Germinal center (tissue), 1 donor: ENCODE results near the gene IGF2R.
A peak's percentile ranks its signal among the peaks of the same experiment; 100 is the strongest.
"Not testable (repeated sequence)": the region's sequence is repeated elsewhere in the genome, so short reads cannot be mapped to it uniquely, and the experiment has no call there.

ENCODE experiments used
- DNase-seq: peaks from one replicate; pipeline ENCODE4 v3.0.0; 2012; ENCODE audit warnings: mixed read lengths, low spot score

The IGF2R gene, protein sequence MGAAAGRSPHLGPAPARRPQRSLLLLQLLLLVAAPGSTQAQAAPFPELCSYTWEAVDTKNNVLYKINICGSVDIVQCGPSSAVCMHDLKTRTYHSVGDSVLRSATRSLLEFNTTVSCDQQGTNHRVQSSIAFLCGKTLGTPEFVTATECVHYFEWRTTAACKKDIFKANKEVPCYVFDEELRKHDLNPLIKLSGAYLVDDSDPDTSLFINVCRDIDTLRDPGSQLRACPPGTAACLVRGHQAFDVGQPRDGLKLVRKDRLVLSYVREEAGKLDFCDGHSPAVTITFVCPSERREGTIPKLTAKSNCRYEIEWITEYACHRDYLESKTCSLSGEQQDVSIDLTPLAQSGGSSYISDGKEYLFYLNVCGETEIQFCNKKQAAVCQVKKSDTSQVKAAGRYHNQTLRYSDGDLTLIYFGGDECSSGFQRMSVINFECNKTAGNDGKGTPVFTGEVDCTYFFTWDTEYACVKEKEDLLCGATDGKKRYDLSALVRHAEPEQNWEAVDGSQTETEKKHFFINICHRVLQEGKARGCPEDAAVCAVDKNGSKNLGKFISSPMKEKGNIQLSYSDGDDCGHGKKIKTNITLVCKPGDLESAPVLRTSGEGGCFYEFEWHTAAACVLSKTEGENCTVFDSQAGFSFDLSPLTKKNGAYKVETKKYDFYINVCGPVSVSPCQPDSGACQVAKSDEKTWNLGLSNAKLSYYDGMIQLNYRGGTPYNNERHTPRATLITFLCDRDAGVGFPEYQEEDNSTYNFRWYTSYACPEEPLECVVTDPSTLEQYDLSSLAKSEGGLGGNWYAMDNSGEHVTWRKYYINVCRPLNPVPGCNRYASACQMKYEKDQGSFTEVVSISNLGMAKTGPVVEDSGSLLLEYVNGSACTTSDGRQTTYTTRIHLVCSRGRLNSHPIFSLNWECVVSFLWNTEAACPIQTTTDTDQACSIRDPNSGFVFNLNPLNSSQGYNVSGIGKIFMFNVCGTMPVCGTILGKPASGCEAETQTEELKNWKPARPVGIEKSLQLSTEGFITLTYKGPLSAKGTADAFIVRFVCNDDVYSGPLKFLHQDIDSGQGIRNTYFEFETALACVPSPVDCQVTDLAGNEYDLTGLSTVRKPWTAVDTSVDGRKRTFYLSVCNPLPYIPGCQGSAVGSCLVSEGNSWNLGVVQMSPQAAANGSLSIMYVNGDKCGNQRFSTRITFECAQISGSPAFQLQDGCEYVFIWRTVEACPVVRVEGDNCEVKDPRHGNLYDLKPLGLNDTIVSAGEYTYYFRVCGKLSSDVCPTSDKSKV (N-terminal part only)

DNA sequence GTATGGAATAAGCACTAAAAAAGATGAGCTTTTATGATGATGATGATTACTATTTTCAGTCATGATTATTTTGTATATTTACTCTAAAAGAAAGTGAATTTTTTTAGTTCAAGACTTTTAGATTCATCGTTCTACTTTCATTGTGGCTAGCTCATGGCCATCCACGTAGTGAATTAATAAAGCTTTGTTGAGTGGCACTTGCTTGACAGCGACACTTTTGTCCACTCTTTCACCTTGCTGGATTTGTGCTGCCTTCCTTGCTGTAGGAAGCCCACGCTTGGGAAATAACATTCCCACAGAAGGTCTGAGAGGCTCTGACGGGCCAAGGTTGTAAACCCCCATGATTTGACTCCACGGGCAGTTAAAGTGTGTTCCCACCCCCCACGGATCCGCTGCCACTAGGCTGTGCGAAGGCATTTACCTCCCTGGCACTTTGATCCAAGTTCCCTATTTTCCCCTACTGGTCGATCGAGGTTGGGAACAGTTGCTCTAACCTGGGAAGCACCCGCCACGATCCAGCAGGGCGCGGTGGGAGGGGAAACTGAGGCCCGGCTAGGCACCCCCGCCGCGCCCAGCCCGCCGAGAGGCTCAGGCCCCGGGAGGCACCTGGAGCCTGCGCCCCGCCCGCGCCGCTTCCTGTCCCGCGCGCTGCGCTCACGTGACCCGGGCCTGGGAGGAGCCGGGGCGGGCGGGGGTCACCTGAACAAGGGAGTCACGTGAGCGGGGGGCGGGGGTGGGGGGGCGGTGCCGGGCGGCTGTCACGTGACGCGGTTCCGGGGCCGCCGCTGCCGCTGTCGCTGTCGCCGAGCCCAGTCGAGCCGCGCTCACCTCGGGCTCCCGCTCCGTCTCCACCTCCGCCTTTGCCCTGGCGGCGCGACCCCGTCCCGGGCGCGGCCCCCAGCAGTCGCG lies at the start of gene IGF2R:
TSS of gene IGF2R (plus strand) at position 788 of the 909 bp plus-strand sequence. CDS start 165 bp downstream, outside the sequence.
- peak; percentile 98 for DNase-seq

DNA sequence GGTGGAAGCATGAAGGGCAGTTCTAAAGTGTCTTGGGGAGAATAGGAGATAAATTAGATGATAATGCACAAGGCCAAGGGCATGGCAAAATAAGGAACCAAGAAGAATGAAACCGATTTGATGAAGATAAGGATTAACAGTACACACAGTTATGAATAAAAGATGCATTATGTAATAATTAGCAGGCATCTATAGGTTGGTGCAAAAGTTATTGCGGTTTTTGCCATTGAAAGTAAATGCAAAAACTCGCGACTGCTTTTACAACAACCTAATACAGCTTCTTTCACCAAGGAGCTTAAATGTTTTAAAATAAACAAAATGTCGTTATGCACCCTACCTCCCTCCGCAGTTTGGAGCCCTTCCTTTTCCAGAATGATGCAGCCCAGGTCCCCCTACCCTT lies 49.1 kb upstream of the IGF2R start:
- DNase-seq, result no peak

DNA sequence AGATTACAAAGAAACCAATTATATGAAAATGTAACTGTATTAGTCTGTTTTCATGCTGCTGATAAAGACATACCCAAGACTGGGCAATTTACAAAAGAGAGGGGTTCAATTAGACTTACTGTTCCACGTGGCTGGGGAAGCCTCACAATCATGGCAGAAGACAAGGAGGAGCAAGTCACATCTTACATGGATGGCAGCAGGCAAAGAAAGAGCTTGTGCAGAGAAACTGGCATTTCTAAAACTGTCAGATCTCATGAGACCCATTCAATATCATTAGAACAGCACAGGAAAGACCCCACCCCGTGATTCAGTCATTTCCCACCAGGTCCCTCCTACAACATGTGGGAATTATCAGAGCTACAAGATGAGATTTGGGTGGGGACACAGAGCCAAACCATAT lies 44.7 kb upstream of the IGF2R start:
- DNase-seq, result not testable (repeated sequence)

DNA sequence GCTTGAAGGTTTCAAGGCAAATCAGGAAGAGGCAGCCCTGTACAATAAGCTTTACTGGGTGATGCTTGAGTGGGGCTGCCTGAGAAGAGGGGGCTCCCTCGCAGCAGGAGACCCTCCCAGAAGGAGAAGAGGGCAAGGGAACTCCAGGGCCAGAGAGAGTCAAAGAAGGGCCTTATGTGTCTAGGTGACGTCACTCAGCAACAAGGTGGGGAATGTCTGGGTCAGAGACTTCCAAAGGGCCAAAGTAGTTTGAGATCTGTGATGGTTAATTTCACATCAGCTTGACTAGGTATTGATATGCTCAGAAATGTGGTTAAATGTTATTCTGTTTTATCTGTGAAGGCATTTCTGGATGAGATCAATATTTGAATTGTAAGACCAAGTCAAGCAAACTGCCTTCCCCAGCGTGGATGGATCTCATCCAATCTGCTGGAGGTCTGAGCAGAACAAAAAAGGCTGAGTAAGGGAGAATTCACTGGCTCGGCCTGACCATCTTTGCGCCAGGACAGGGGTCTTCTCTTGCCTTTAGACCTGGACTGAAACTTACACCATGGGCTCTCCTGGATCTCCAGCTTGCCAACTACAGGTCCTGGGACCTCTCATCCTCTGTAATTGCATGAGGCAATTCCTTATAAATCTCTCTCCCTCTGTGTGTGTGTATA lies 42.2 kb upstream of the IGF2R start:
- DNase-seq, result no peak

DNA sequence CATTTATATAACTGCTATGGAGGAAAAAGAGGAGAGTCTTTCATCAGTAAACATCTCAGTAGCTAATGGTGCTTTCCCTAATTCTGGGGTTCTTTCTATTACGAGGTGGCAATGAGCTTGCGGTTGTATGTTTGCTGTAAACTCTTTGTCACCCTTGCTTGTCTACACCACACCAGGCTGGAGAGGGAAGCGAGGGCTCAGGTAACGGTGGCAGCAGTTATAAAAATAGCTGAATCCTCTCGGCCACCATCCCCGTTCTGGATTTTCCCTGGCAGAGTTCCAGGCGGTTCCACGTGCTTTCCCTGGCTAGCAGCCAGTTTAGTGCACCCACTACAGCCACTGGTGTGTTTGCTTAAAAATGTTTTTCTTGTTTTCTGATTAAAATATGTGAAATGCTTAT lies 39.1 kb upstream of the IGF2R start:
- no peak for DNase-seq

DNA sequence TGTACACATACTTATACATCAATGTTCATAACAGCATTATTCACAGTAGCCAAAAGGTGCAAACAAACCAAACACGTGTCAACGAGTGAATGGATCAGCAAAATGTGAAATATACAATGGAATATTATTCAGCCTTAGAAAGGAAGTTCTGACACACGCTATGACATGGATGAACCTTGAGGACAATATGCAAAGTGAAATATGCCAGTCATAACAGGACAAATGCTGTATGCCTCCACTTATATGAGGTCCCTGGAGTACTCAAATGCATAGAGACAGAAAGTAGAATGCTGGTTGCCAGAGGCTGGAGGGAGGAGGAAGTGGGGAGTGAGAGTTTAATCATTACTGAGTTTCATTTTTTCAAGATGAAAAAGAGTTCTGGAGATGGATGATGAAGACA lies 37.8 kb upstream of the IGF2R start:
- DNase-seq, result no peak

DNA sequence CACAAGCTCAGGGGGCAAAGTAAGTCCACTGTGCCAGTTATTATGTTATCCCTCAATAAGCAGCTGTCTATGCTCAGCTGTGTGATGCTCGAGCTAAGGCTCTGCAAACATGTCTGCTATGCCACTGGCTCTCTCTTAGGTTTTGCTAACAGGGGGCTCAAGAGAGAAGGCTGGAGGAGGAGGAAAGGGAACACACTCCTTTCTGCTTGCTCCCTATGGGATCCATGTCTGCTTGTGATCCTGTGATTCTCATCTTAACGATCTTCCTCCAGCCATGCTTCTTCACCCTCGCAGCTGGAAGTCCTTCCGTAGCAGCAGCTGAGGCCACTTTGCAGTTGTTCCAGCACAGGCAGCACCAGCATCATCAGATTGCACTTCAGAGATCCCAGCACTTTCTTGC lies 37.0 kb upstream of the IGF2R start:
- no peak for DNase-seq

DNA sequence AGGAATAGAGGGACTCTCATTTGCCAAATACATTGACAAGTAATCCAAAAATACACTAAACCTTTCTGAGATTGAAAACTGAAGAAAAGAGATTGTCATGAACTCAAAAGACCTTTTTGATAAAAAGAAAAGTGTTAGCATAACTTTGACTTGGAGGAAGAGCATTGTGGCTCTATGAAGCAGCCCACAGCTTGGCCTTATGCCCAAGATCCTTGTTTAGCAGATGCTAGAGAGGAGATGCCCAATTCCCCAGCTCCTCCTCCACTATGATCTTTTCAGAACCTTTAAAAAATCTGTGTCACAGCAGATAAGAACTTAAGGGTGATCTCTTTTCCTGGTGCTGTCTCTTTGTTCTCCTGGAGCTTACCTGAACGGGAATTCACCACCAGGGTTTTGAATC lies 35.8 kb upstream of the IGF2R start:
- DNase-seq, result no peak

DNA sequence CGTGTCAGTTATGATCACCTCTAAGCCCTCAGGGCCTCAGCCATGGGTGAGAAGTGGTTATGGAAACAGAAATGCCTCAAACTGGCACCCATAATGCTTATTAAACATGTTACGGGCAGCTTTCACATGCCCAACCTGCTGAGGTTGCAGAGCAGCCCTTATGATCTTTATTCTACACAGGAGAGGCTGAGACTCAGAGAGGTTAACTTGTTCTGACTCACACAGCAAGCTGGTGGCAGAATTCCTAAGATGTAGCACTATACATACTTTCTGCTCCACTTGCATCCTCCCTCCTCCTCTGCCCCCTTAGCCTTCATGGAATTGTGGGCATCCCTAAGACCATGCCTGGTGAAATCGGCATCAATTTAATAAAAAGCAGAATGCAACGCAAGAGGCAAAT lies 34.7 kb upstream of the IGF2R start:
- no peak for DNase-seq

DNA sequence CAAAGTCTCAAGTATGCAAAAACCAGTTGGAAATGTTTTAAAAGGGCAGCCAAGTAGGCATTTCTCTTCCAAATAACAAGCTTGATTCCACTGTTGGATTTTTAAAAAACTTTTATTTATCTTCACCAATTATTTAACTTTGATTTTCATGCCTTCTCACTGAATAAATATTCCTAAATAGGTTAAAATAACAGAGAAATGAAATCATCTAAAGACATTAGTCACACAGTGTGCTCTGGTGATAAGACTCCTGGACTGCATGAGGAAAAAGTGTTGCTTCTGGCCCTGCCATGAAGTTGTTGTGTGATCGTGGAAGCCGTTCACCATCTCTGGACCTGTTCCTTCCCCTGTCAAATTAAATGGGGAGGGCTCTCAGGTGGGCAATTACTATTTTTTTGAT lies 33.8 kb upstream of the IGF2R start:
- DNase-seq, result no peak

DNA sequence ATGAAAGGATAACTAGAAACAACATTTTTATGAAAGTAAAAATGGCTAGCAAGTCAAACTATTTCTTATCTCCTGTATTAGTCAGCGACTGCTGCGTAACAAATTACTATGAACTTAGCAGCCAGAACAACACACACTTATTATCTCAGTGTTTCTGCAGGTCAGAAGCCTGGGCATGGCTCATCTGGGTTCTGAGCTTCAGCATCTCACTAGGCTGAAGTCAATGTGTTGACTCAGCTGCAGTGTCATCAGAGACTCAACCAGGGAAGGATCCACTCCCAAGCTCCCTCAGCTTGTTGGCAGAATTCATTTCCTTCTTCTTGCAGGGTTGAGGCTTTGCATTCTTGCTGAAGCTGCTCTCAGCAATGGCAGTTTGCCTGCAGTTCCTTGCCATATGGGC lies 33.2 kb upstream of the IGF2R start:
- DNase-seq, result no peak

DNA sequence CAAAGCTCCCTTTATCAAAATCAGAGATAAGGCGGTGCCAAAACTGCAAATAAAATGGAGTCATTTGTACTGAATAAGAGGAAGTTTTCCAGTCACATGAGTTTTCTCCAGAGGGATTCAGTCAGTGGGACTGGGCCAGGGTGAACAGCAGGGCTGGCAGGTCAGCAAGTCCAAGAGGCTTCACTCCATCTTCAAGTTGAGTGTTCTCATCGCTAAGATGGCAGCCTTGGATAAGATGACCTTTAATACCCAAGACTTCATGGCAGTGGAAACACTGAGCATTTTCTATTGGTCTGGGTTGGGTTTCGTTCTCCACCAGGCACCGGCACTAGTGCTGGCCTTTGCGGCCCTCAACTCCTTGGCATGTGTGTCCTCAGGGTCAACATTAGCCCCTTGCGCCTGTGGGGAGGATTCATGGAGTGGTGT lies 29.3 kb upstream of the IGF2R start:
- no peak for DNase-seq

DNA sequence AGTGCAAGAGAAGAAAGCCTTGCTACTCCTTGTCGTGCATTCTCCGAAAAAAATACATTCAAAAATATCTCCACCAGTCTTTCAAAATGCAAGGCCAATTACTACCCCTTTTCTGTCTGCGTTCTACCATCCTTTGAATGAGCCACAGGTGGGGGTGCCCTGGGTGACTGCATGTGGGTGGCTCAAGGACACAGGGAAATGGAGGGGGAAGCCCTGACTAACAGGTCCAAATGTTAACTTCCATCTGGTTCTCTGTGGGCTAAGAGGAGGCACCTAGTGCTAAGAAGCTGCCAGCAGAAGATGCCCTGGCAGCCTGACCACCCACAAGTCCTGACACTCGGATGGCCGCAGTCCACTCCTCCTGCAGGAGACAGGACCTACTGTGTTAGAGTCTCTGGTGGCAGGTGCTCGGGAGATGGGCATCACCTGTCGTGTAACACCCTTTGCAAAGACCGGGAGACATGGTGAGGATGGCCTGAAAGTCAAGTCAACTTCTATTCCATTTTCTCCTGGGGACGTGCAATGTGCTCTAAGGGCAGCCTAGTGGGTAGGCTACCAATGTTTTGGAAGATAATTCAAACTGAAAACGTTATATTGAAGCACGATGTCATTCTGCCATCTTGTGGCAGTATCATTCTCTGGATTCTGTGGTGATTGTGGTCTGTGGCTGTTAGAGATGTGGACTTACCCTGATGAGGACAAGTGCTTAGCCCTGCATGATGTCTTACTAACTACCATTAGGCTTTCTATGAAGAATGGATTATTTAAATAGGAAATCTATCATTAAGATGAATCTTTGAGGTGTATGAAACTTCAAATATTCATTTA lies 27.4 kb upstream of the IGF2R start:
- DNase-seq, result no peak

DNA sequence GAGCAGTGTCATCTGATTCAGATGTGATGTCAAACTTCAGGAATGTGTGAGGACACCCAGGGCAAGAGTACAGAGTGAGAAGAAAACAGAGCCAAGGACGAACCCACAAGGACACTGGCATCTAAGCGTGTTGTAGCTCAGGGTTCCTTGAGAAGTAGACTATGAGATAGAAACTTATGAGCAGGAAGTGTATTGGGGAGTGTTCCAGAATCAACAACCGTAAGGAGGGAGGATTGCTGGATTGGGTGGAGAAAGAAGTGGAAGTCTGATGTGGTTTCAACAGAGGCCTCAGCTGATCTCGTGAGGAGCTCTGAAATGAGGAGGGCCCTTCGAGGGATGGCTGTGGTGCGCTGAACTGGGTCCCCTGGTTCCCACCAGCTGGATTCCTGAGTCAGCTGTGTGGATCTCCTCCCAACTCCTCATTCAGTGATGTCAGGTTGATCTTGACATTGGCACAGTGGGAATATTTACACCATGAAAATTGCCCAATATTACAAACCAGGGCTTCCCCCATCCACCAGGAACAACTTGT lies 25.7 kb upstream of the IGF2R start:
- DNase-seq, result no peak

DNA sequence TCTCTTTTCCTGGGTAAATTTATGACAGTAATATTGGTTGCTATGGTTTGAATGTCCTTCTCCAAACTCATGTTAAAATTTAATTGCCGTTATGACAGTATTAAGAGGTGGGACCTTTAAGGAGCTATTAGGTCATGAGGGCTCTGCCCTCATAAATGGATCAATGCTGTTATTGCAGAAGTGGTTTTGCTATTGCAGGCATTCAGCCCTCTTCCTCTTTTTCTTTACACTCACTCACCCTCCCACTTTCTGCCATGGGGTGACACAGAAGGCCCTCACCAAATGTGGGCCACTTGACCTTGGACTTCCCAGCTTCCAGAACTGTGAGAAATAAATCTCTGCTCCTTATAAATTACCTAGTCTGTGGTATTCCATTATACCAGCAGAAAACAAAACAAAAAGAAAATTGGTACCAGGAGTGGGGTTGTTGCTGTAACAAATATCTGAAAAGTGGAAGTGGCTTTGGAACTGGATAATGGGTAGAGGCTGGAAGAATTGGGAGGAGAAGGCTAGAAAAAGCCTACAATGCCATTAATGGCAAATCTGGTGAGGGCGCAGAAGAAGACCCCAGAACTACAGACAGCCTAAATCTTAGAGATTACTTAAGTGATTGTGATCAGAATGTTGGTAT lies 24.8 kb upstream of the IGF2R start:
- no peak for DNase-seq

DNA sequence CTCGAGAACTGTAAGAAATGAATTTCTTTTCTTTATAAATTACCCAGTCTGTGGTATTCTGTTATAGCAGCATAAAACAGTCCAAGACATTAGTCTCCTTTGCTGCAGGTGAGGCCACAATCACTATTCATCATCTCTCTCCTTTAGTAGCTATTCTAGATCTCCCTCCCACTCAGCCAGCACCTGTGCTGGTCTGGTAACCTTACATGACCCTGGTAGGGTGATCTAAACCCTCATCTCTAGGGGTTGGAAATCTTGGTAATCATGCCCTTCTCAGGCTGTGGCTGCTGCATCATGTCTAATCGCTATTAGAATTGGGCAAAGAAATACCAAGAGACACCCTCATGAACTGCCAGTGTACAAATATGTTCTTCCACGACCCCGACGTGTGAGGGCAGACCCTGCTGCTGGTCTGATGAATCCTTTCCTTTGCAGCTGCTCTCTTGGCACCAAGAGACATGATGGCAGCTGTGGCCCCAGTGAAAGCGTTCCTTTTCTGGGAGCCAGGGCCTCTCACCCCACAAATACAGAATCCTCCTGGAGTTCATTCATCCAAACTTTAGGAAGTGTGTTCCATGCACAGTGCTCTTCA lies 23.0 kb upstream of the IGF2R start:
- no peak for DNase-seq

DNA sequence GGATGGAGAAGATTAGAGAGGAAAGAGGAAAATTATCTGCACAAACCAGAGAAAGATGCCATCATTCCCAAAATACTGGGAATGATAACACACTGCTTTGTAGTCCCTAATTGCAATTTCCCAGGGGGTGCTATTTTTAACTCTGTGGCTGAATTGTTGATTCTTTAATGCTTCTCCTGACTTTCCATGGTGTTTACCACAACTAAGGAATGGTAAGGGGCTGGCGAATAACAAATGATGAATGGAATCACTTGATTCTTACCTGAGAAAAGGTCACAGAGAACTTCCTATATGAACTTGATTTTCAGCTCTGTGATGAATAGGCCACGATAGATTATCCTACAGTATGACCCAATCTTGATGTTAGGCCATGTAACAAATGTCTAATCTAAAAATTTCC lies 22.0 kb upstream of the IGF2R start:
- no peak for DNase-seq

DNA sequence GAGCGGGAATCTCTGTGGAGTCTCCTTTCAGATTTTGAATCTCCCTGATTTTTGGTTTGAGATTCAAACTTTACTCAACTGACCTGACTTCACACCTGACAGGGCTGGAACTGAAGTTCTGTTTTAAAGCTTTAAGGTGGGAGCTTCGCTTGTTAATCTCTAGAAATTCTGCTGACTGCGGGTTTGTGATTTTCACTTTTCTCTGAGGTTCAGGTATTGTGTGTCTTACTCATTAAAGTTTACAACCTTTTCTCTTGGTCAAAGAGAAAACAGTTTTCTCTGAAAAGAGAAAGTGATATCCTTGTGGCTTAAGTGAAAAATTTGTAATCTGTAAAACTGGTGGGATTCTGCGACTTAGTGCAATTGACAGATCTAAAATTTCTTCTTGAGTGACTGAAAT lies 20.7 kb upstream of the IGF2R start:
- no peak for DNase-seq

DNA sequence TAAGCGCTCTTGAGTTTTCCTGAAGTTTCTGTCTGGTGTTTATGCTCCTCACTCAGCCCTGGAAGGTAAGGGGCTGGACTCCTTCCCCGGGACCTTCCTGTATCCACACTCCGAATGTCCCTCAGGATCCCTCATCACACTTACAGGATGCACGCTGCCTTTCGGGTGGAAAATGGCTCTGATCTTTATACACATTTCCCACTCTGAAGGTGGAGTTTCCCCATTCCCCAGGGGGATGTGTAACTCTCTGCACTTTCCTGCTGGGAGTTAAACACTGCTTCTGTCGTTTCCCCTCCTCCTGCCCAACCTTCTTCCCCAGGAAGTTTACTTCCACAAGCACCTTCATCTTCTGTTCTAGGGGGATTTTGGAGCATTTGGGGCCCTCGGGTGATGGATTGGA lies 17.1 kb upstream of the IGF2R start:
- no peak for DNase-seq
